H9 (cell line): Measurements from ENCODE around the gene COL23A1. TPM values are rescaled to one million over a fixed set of nuclear protein-coding genes. Genes with fewer than 3 reads are reported as not detected.

Experiments used
- DNase-seq: peaks from one replicate; pipeline ENCODE4 v3.0.0-alpha.2; 2017
- H2AFZ ChIP-seq: one replicate; pipeline ENCODE4 v1.6.1; 2013; ENCODE audit warnings: mild to moderate bottlenecking, low read length, control low read depth, moderate library complexity
- H2AK5ac ChIP-seq: 2 replicates; pipeline ENCODE4 v1.6.1; 2013; ENCODE audit warnings: low read length, control low read depth, mixed read lengths; ENCODE audit not compliant: insufficient read length
- H2BK120ac ChIP-seq: one replicate; pipeline ENCODE4 v1.6.1; 2013; ENCODE audit warnings: low read depth, mild to moderate bottlenecking, low read length, control low read depth, inconsistent platforms; ENCODE audit not compliant: poor library complexity, severe bottlenecking
- H2BK12ac ChIP-seq: 2 replicates; pipeline ENCODE4 v1.6.1; 2013; ENCODE audit warnings: low read length, control low read depth, mixed read lengths, low read depth; ENCODE audit not compliant: insufficient read length
- H2BK15ac ChIP-seq: 2 replicates; pipeline ENCODE4 v1.6.1; 2013; ENCODE audit warnings: low read depth, low read length, control low read depth
- H2BK20ac ChIP-seq: one replicate; pipeline ENCODE4 v1.6.1; 2013; ENCODE audit warnings: low read depth, mild to moderate bottlenecking, low read length, control low read depth, inconsistent platforms; ENCODE audit not compliant: poor library complexity, severe bottlenecking
- H2BK5ac ChIP-seq: 2 replicates; pipeline ENCODE4 v1.6.1; 2013; ENCODE audit warnings: low read length, control low read depth, mixed read lengths; ENCODE audit not compliant: insufficient read length
- H3K14ac ChIP-seq: 2 replicates; pipeline ENCODE4 v1.6.1; 2013; ENCODE audit warnings: low read length, control low read depth; ENCODE audit not compliant: insufficient read depth
- H3K18ac ChIP-seq: 2 replicates; pipeline ENCODE4 v1.6.1; 2013; ENCODE audit warnings: low read depth, mild to moderate bottlenecking, mixed read lengths, low read length, control low read depth; ENCODE audit not compliant: insufficient read length
- H3K23ac ChIP-seq: 2 replicates; pipeline ENCODE4 v1.6.1; 2013; ENCODE audit warnings: low read length, control low read depth, mixed read lengths, low read depth; ENCODE audit not compliant: insufficient read length
- H3K23me2 ChIP-seq: 2 replicates; pipeline ENCODE4 v1.6.1; 2013; ENCODE audit warnings: low read depth, mild to moderate bottlenecking, mixed read lengths, low read length, control low read depth; ENCODE audit not compliant: insufficient read length, poor library complexity, severe bottlenecking
- H3K27ac ChIP-seq: 2 replicates; pipeline ENCODE4 v1.5.1; 2013; ENCODE audit warnings: low read length, control low read depth, mixed read lengths, low read depth; ENCODE audit not compliant: insufficient read length
- H3K27me3 ChIP-seq: 2 replicates; pipeline ENCODE4 v1.6.1; 2013; ENCODE audit warnings: low read length, control low read depth, inconsistent platforms; ENCODE audit not compliant: insufficient read depth
- H3K4ac ChIP-seq: 2 replicates; pipeline ENCODE4 v1.6.1; 2013; ENCODE audit warnings: low read depth, mild to moderate bottlenecking, control low read depth, inconsistent platforms, low read length, moderate library complexity
- H3K4me1 ChIP-seq: 2 replicates; pipeline ENCODE4 v1.6.1; 2013; ENCODE audit warnings: low read length, control low read depth, inconsistent platforms; ENCODE audit not compliant: insufficient read depth
- H3K4me2 ChIP-seq: 2 replicates; pipeline ENCODE4 v1.6.1; 2013; ENCODE audit warnings: low read length, control low read depth, mixed read lengths; ENCODE audit not compliant: insufficient read length, insufficient read depth
- H3K56ac ChIP-seq: 2 replicates; pipeline ENCODE4 v1.6.1; 2013; ENCODE audit warnings: low read depth, mild to moderate bottlenecking, mixed read lengths, low read length, control low read depth; ENCODE audit not compliant: insufficient read length
- H3K79me1 ChIP-seq: 2 replicates; pipeline ENCODE4 v1.6.1; 2013; ENCODE audit warnings: low read depth, mild to moderate bottlenecking, moderate library complexity, low read length, control low read depth, inconsistent platforms; ENCODE audit not compliant: insufficient read depth, poor library complexity, severe bottlenecking
- H3K79me2 ChIP-seq: 2 replicates; pipeline ENCODE4 v1.6.1; 2013; ENCODE audit warnings: low read length, control low read depth, inconsistent platforms; ENCODE audit not compliant: insufficient read depth
- H3K9ac ChIP-seq: 2 replicates; pipeline ENCODE4 v1.6.1; 2013; ENCODE audit warnings: low read length, control low read depth, mixed read lengths; ENCODE audit not compliant: insufficient read length; ENCODE audit errors: extremely low read depth
- H3K9me3 ChIP-seq: one replicate; pipeline ENCODE4 v1.6.1; 2013; ENCODE audit warnings: low read depth, low read length, inconsistent platforms; ENCODE audit not compliant: control insufficient read depth
- H3T11ph ChIP-seq: one replicate; pipeline ENCODE4 v1.6.1; 2013; ENCODE audit warnings: mild to moderate bottlenecking, low read length, control low read depth, inconsistent platforms
- H4K20me1 ChIP-seq: one replicate; pipeline ENCODE4 v1.6.1; 2013; ENCODE audit not compliant: control insufficient read depth, insufficient read length, insufficient read depth
- H4K5ac ChIP-seq: 2 replicates; pipeline ENCODE4 v1.6.1; 2013; ENCODE audit warnings: low read depth, mild to moderate bottlenecking, mixed read lengths, low read length, control low read depth; ENCODE audit not compliant: insufficient read length
- H4K8ac ChIP-seq: replicated peaks from 2 replicates; pipeline ENCODE4 v1.6.1; 2013; ENCODE audit warnings: low read length, control low read depth, mixed read lengths, low read depth; ENCODE audit not compliant: insufficient read length
- H4K91ac ChIP-seq: 2 replicates; pipeline ENCODE4 v1.6.1; 2013; ENCODE audit warnings: low read depth, mild to moderate bottlenecking, moderate library complexity, mixed read lengths, low read length, control low read depth; ENCODE audit not compliant: insufficient read length
- H3K27ac Mint-ChIP-seq, 3 experiments: 2 replicates in 2 of 3; 3 replicates in 1 of 3; pipeline ENCODE4 v1.8.0; 2020 to 2021; ENCODE audit warnings: mixed read lengths in 3 of 3, mild to moderate bottlenecking in 1 of 3, moderate library complexity in 1 of 3
- H3K27me3 Mint-ChIP-seq: 2 replicates; pipeline ENCODE4 v1.8.0; 2021; ENCODE audit warnings: low read depth, mild to moderate bottlenecking, moderate library complexity, mixed read lengths
- H3K36me3 Mint-ChIP-seq, 3 experiments: 2 replicates in 2 of 3; 3 replicates in 1 of 3; pipeline ENCODE4 v1.8.0; 2020 to 2021; ENCODE audit warnings: low read depth in 3 of 3, mixed read lengths in 3 of 3; ENCODE audit not compliant: insufficient read depth in 1 of 3
- H3K4me1 Mint-ChIP-seq, 2 experiments: 2 replicates each; pipeline ENCODE4 v1.8.0; 2020; ENCODE audit warnings: mixed read lengths in 2 of 2
- H3K4me3 Mint-ChIP-seq, 2 experiments: 2 replicates in 1 of 2; 3 replicates in 1 of 2; pipeline ENCODE4 v1.8.0; 2020 to 2021; ENCODE audit warnings: mild to moderate bottlenecking in 2 of 2, mixed read lengths in 2 of 2, moderate library complexity in 1 of 2
- H3K9me3 Mint-ChIP-seq, 2 experiments: 2 replicates in 1 of 2; 3 replicates in 1 of 2; pipeline ENCODE4 v1.8.0; 2020; ENCODE audit warnings: mild to moderate bottlenecking in 2 of 2, mixed read lengths in 2 of 2, moderate library complexity in 1 of 2
- WGBS: extraction: QIAGEN DNeasy Blood & Tissue Kit; methylation state at CpG from one replicate; pipeline ENCODE4 v1.1.7; 2013; ENCODE audit warnings: missing lambda C conversion rate, low lambda C conversion rate, mixed read lengths; ENCODE audit not compliant: insufficient read length; ENCODE audit errors: extremely low coverage; 5-methylcytosine and 5-hydroxymethylcytosine counted together
- total RNA-seq: library from RNA; stranded (reverse); gene quantifications from 2 replicates; pipeline ENCODE4 v1.2.1, GENCODE V29; 2021
- TF ChIP-seq, protein P1 (sequence below): fragments of 200-600 bp; sonication (generic); conservative IDR thresholded peaks from 3 replicates; pipeline ENCODE4 v1.8.0; 2021; ENCODE audit warnings: antibody characterized with exemption, mild to moderate bottlenecking

COL23A1 gene
- total RNA-seq, 1 experiment from 2014 or later, result 2.6 TPM

DNA sequence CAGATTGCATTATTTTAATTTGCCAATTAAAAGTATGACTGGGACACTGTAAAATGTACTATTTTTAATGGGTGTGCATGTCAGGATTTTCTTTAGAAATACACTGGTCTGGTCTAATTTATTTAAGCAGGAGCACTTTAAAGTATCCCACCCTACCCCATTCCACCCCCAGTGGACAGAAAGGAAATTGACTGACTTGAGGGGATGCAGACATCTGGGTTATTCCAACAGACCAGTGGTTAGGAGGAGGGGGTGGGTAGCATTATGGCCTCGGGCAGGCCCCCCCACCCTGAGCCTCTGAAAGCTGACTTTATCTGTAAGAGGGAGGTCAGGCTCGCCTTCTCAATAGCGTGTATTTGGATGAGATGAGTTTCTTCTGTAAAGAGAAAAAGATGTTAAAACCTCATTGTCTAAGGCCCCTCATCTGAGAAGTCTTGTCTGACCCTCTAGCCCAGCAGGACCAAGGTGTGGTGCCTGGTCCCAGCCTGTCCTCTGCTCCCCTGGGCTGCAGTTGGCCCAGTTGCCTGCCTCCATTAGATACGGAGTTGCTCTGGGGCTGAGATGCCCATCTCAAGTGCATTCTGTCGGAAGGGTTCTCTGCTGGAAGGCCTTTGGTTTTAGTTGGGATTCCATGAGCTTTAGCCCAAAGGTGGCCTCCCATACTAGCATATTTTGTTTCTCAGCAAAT lies 381.5 kb downstream of the COL23A1 start:
- Mint-ChIP-seq H3K4me3 (no peak overlapping the region), H3K27ac (peak overlapping the region in 2 of 3 experiments; percentile 53 to 88; a peak in 3 of 7 replicates), H3K27me3 (peaks cover 13% of the 10 kb centered on the region; the same call in 1 of the 2 replicates), H3K36me3 (peaks cover 63 to 87% (median 83%) of the 10 kb centered on the region in 3 experiments), H3K4me1 (peaks cover 14 to 37% of the 10 kb centered on the region in 2 experiments), H3K9me3 (peaks cover 2% of the 10 kb centered on the region in 2 experiments; a peak in 3 of 5 replicates)
- Histone ChIP-seq H3K4me2 (no peak overlapping the region), H3K14ac (no peak overlapping the region), H2BK15ac (no peak overlapping the region), H3K9me3 (no peaks in the 10 kb centered on the region), H3K79me2 (peaks cover 23% of the 10 kb centered on the region), H3K18ac (no peak overlapping the region), H3K56ac (no peak overlapping the region), H3K9ac (no peak overlapping the region), H2BK120ac (no peak overlapping the region), H4K20me1 (no peaks in the 10 kb centered on the region), H4K8ac (no peak overlapping the region), H3T11ph (no peak overlapping the region), H4K91ac (no peak overlapping the region), H2AFZ (no peak overlapping the region), H3K4me1 (no peaks in the 10 kb centered on the region; the same call in 1 of the 2 replicates), H3K27me3 (no peaks in the 10 kb centered on the region), H2BK12ac (no peak overlapping the region), H4K5ac (no peak overlapping the region), H2AK5ac (no peak overlapping the region), H3K4ac (no peak overlapping the region), H3K23me2 (peaks cover 10% of the 10 kb centered on the region), H2BK20ac (no peak overlapping the region), H3K79me1 (peaks cover 9% of the 10 kb centered on the region), H3K27ac (no peak overlapping the region), H3K23ac (no peak overlapping the region), H2BK5ac (no peak overlapping the region)
- no CpG with 5 or more reads among the region's 5 CpGs for WGBS
- TF ChIP-seq, protein P1, sequence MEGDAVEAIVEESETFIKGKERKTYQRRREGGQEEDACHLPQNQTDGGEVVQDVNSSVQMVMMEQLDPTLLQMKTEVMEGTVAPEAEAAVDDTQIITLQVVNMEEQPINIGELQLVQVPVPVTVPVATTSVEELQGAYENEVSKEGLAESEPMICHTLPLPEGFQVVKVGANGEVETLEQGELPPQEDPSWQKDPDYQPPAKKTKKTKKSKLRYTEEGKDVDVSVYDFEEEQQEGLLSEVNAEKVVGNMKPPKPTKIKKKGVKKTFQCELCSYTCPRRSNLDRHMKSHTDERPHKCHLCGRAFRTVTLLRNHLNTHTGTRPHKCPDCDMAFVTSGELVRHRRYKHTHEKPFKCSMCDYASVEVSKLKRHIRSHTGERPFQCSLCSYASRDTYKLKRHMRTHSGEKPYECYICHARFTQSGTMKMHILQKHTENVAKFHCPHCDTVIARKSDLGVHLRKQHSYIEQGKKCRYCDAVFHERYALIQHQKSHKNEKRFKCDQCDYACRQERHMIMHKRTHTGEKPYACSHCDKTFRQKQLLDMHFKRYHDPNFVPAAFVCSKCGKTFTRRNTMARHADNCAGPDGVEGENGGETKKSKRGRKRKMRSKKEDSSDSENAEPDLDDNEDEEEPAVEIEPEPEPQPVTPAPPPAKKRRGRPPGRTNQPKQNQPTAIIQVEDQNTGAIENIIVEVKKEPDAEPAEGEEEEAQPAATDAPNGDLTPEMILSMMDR, result peak; percentile 48
- peak; percentile 27 for DNase-seq
